ENCODE measurements around the gene ZNF580. TPM values are rescaled to one million over a fixed set of nuclear protein-coding genes. Genes with fewer than 3 reads are reported as not detected.

The ZNF580 gene
- total RNA-seq, 4 donors from 2014 or later, result 8.8 to 19.1 (median 12.9) TPM

DNA sequence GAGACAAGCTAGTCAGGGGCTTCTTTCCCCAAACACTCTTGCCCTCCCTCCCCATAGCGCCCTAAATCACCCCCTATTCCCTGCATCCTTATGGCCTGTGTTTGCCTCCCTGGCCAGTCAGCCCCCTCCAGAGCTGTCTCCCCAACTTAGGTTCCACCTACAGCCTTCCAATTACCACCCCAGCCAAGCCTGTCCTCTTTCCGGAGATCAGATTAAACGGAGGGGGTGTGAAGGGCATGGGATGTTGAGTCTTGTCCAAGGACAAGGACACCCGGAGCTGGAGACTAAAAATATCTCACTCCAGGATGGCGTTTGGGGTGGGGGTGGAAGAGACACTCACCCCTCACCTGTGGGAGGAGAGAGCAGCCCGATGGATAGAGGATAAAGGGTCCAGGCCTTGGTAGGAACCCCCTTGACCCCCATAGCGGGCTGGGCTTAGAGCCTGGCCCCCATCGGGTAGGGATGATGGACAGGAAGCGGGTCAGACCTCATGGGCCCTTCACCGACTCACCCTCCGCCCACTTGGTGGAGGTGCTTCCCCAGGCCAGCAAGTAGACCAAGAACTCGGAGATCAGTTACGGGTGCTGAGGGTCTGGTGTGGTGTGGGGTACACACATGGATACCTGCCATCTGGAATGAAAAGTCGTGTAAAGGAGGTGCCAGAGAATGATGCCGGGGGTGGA, 29.4 kb upstream of the ZNF580 start:
- intact Hi-C loops (cut with DNase I), result loop anchor here (5.0 kb wide), 1 partner anchor 94 kb away; no protein-coding TSS in a partner anchor
- Histone ChIP-seq H3K4me3 (no peak overlapping the region), H3K4me1 (peaks cover 7 to 32% (median 9%) of the 10 kb centered on the region in 3 donors), H3K27me3 (no peaks in the 10 kb centered on the region), H3K36me3 (peaks cover 10 to 70% (median 18%) of the 10 kb centered on the region in 3 donors), H3K9me3 (no peaks in the 10 kb centered on the region), H3K27ac (no peak overlapping the region)
- WGBS, 2 donors, result 68 to 92% methylated on average over 3 to 11 of the region's 15 CpGs
- TF ChIP-seq POLR2A (IDR thresholded peaks at IDR 0.05) (no peak), CTCF (IDR thresholded peaks at IDR 0.05) (no peak)
- DNase-seq, result no peak

DNA sequence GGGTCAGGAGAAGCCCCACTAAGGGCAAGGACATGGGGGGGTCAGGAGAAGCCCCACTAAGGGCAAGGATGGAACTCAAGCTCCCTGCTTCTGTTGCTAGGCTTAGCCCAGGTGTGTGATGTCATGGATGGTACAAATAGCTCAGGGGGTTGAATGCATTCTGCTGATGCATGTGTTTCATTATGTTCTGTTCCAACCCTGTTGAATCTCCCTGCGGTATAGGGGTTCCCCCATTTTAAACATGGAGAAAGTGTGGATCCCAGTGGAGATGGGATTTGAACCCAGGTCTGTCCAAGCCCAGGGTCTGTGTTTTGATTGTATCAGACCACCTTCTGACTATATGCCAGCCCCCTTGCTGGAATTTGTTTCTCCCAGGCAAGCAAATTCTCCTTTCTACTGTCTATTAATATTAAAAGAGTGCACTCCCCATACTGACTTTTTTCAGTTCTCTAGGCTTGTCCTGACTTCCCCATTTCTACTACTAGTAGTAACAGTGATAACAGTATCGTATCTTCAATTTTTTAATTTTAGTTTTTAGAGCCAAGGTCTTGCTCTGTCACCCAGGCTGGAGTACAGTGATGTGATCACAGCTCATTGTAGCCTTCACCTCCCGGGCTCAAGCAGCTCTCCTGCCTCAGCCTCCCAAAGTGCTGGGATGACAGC, 28.7 kb upstream of the ZNF580 start:
- Histone ChIP-seq H3K9me3 (no peaks in the 10 kb centered on the region), H3K4me3 (no peak overlapping the region), H3K27ac (no peak overlapping the region), H3K27me3 (no peaks in the 10 kb centered on the region), H3K36me3 (peaks cover 15 to 73% (median 25%) of the 10 kb centered on the region in 3 donors), H3K4me1 (peaks cover 3 to 31% (median 4%) of the 10 kb centered on the region in 3 donors)
- 71 to 79% methylated on average over 3 of the region's 3 CpGs for WGBS, 2 donors
- DNase-seq, result no peak
- TF ChIP-seq CTCF (IDR thresholded peaks at IDR 0.05) (no peak), POLR2A (IDR thresholded peaks at IDR 0.05) (no peak)
- intact Hi-C loops (cut with DNase I), result loop anchor here (5.0 kb wide), 1 partner anchor 95 kb away; no protein-coding TSS in a partner anchor

DNA sequence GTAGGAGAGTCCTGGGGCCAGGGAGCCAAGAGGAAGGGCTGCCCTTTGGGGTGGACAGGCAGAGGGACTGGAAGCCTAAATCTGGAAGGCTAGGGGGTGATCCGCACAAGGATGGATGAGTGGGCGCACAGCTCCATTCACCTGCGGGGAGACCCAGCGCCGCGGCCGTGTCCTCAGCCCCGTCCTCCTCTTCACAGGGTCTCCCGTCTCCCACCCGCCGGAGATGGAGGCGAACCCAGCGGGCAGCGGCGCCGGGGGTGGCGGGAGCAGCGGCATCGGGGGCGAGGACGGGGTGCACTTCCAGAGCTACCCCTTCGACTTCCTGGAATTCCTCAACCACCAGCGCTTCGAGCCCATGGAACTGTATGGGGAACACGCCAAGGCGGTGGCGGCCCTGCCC, 27.4 kb upstream of the ZNF580 start:
- no peak overlapping the region for H3K4me3 ChIP-seq
- no peaks in the 10 kb centered on the region for H3K27me3 ChIP-seq
- intact Hi-C loops (cut with DNase I), result loop anchor here (5.0 kb wide), 1 partner anchor 96 kb away; no protein-coding TSS in a partner anchor
- H3K9me3 ChIP-seq, result no peaks in the 10 kb centered on the region
- H3K36me3 ChIP-seq, result peaks cover 15 to 78% (median 26%) of the 10 kb centered on the region in 3 donors
- H3K27ac ChIP-seq, result no peak overlapping the region
- no peak for DNase-seq
- TF ChIP-seq CTCF (IDR thresholded peaks at IDR 0.05), result no peak
- H3K4me1 ChIP-seq, result peaks cover 0 to 23% (median 4%) of the 10 kb centered on the region in 3 donors
- WGBS, 2 donors, result 86 to 89% methylated on average over 7 to 14 of the region's 27 CpGs

DNA sequence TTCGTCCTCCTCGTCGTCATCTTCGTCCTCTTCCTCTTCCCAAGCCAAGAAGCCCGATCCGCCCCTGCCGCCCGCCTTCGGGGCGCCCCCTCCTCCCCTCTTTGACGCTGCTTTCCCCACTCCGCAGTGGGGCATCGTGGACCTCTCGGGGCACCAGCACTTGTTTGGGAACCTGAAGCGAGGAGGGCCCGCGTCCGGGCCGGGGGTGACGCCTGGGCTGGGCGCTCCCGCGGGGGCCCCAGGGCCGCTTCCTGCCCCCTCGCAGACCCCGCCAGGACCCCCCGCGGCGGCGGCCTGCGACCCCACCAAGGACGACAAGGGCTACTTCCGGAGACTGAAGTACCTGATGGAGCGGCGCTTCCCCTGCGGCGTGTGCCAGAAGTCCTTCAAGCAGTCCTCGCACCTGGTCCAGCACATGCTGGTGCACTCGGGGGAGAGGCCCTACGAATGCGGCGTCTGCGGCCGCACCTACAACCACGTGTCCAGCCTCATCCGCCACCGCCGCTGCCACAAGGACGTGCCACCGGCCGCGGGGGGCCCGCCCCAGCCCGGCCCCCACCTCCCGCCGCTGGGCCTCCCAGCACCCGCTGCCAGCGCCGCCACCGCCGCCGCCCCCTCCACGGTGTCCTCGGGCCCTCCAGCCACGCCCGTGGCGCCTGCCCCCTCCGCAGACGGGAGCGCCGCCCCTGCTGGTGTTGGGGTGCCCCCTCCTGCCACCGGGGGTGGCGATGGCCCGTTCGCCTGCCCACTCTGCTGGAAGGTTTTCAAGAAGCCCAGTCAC, 26.7 kb upstream of the ZNF580 start:
- DNase-seq, result no peak
- Histone ChIP-seq H3K27ac (no peak overlapping the region), H3K36me3 (peaks cover 11 to 71% (median 26%) of the 10 kb centered on the region in 3 donors), H3K4me1 (peaks cover 0 to 30% (median 4%) of the 10 kb centered on the region in 3 donors), H3K27me3 (no peaks in the 10 kb centered on the region), H3K9me3 (no peaks in the 10 kb centered on the region), H3K4me3 (no peak overlapping the region)
- TF ChIP-seq CTCF (IDR thresholded peaks at IDR 0.05), result no peak
- TF ChIP-seq POLR2A (IDR thresholded peaks at IDR 0.05), result no peak
- 96 to 97% methylated on average over 13 to 28 of the region's 75 CpGs for WGBS, 2 donors
- intact Hi-C loops (cut with DNase I), result loop anchor here (5.0 kb wide), 1 partner anchor 97 kb away; no protein-coding TSS in a partner anchor

Data from esophagus squamous epithelium (tissue), 5 donors.